Uterus (tissue), 2 donors: ENCODE measurements around the gene ABAT.

Source experiments
- CTCF ChIP-seq, 4 experiments: fragments of 200-600 bp in 2 of 4; fragments of 450-650 bp in 2 of 4; sonication (generic) in 2 of 4; IDR thresholded peaks; one replicate each; pipeline ENCODE4 v1.5.1; 2016 to 2019; ENCODE audit warnings: antibody characterized with exemption in 4 of 4, mild to moderate bottlenecking in 2 of 4, moderate library complexity in 1 of 4
- POLR2A ChIP-seq, 2 donors: fragments of 450-650 bp; IDR thresholded peaks; one replicate each; pipeline ENCODE4 v1.6.1; 2016; ENCODE audit warnings: antibody characterized with exemption in 2 of 2, mild to moderate bottlenecking in 1 of 2, moderate library complexity in 1 of 2

DNA sequence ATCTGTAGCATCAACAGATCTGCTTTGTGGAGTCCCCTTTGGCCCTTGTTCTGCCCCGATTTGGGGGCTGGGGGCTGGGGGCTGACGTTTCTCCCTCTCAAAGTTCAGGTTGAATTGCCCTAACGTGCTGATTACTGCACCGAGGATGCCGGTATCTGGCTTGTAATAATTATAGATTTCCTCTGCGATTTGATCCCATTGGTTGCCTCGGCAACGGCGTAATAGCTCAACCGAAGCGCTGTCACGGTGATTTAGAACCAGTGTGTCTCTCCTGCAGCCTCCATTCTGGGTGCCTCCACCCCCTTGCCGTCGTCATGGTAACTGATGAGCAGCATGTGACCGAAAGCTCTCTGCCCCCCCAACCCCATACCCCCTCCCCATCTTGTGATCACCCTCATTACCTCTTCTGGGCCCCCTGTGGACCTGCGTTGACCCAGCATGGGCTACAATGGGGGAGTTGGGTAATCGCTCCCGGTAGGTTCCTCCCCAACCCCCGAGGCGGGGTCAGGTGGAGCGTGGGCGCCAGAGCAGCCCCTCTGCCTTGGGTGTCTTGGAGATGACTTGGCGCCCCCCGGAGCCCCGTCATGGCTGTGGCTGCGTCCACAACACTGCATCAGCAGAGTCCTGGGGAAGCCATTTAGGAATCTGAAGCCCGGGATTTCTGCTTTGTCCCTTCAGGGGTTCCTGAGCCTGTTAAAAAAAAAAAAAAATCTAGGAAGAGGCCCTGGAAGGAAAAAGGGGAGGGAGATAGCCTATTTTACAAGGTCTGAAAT, 38.4 kb downstream of the ABAT start:
- TF ChIP-seq POLR2A (IDR thresholded peaks at IDR 0.05) (no peak), CTCF (IDR thresholded peaks at IDR 0.05) (no peak)
